H1 (cell line): ENCODE measurements around the gene SPARC. TPM values are rescaled to one million over a fixed set of nuclear protein-coding genes. Genes with fewer than 3 reads are reported as not detected.

Experiments used
- CTCF ChIA-PET: fragments of 300-600 bp; sonication (Branson Sonifier 250); formaldehyde crosslinking; loops from one replicate; lab custom pipeline; 2021; ENCODE audit not compliant: partially characterized antibody; lab: Charles Lee
- POLR2A ChIA-PET: fragments of 300-600 bp; sonication (Branson Sonifier 250); formaldehyde crosslinking; loops from one replicate; lab custom pipeline; 2021; ENCODE audit warnings: inconsistent platforms; ENCODE audit not compliant: partially characterized antibody; lab: Charles Lee
- DNase-seq, 2 experiments: peaks; one replicate each; pipeline versions ENCODE4 v3.0.0 to v3.0.0-alpha.2; 2010 to 2022; ENCODE audit warnings: low spot score in 2 of 2, low read depth in 1 of 2, mixed read lengths in 1 of 2
- FAIRE-seq: peaks from 2 replicates; lab custom pipeline; 2011; peaks lifted over from hg19 to GRCh38; lab: Jason Lieb, UNC
- H2AFZ ChIP-seq: 2 replicates; pipeline ENCODE4 v1.8.1; 2012; ENCODE audit warnings: low read length, inconsistent platforms
- H2AK5ac ChIP-seq: 2 replicates; pipeline ENCODE4 v1.6.1; 2013; ENCODE audit warnings: low read depth, low read length
- H2BK120ac ChIP-seq: replicated peaks from 2 replicates; pipeline ENCODE3; 2013; ENCODE audit warnings: low read depth, low read length, inconsistent platforms
- H2BK12ac ChIP-seq: 2 replicates; pipeline ENCODE4 v1.6.1; 2013; ENCODE audit warnings: low read depth, low read length
- H2BK15ac ChIP-seq: 2 replicates; pipeline ENCODE4 v1.6.1; 2013; ENCODE audit warnings: low read length
- H2BK20ac ChIP-seq: 2 replicates; pipeline ENCODE4 v1.6.1; 2013; ENCODE audit warnings: low read length
- H2BK5ac ChIP-seq: 2 replicates; pipeline ENCODE4 v1.6.1; 2013; ENCODE audit warnings: low read depth, low read length
- H3K14ac ChIP-seq: 2 replicates; pipeline ENCODE4 v1.6.1; 2013; ENCODE audit warnings: inconsistent platforms; ENCODE audit not compliant: insufficient read length
- H3K18ac ChIP-seq: 2 replicates; pipeline ENCODE4 v1.6.1; 2013; ENCODE audit warnings: low read length; ENCODE audit errors: extremely low read depth
- H3K23ac ChIP-seq: 2 replicates; pipeline ENCODE4 v1.6.1; 2013; ENCODE audit warnings: inconsistent platforms; ENCODE audit not compliant: insufficient read length
- H3K23me2 ChIP-seq: 2 replicates; pipeline ENCODE4 v1.6.1; 2013; ENCODE audit warnings: low read depth, low read length
- H3K27ac ChIP-seq: 2 replicates; pipeline ENCODE4 v1.6.1; 2011; ENCODE audit warnings: low read depth, low read length, inconsistent platforms
- H3K27me3 ChIP-seq, 4 experiments: replicated peaks in 1 of 4; 1 replicate in 1 of 4; 2 replicates in 3 of 4; pipeline versions ENCODE4 v1.6.1 to v1.8.1; 2011 to 2013; ENCODE audit warnings: low read length in 3 of 4, mild to moderate bottlenecking in 3 of 4, inconsistent platforms in 2 of 4, mixed read lengths in 2 of 4, moderate library complexity in 1 of 4; ENCODE audit not compliant: control insufficient read depth in 3 of 4, insufficient read depth in 3 of 4; ENCODE audit errors: extremely low read depth in 1 of 4
- H3K36me3 ChIP-seq, 4 experiments: 2 replicates each; pipeline versions ENCODE4 v1.6.1 to v1.8.1; 2011 to 2013; ENCODE audit warnings: mild to moderate bottlenecking in 4 of 4, low read length in 3 of 4, moderate library complexity in 2 of 4, control low read depth in 1 of 4, inconsistent platforms in 1 of 4; ENCODE audit not compliant: insufficient read depth in 4 of 4, control insufficient read depth in 2 of 4
- H3K4ac ChIP-seq: replicated peaks from 2 replicates; pipeline ENCODE3; 2013; ENCODE audit warnings: low read length, low read depth, mixed read lengths, inconsistent platforms; ENCODE audit not compliant: insufficient read length
- H3K4me1 ChIP-seq, 4 experiments: replicated peaks in 1 of 4; 1 replicate in 1 of 4; 2 replicates in 3 of 4; pipeline versions ENCODE4 v1.6.1 to v1.8.1; 2011 to 2013; ENCODE audit warnings: low read length in 3 of 4, inconsistent platforms in 2 of 4, mixed read lengths in 1 of 4; ENCODE audit not compliant: insufficient read depth in 4 of 4, control insufficient read depth in 3 of 4
- H3K4me2 ChIP-seq, 2 experiments: 2 replicates each; pipeline versions ENCODE4 v1.6.1 to v1.8.1; 2011 to 2013; ENCODE audit warnings: low read depth in 2 of 2, low read length in 2 of 2, control low read depth in 1 of 2, inconsistent platforms in 1 of 2, mild to moderate bottlenecking in 1 of 2; ENCODE audit not compliant: insufficient read depth in 1 of 2
- H3K4me3 ChIP-seq, 4 experiments: fragments of 200-600, 300-600 bp in 1 of 4; sonication (generic), shearing (Covaris generic), sonication (Bioruptor Twin) in 1 of 4; 2 replicates each; pipeline versions ENCODE4 v1.5.1 to v1.8.1; 2011 to 2016; ENCODE audit warnings: low read length in 4 of 4, low read depth in 3 of 4, control low read depth in 2 of 4, inconsistent platforms in 2 of 4, mild to moderate bottlenecking in 2 of 4, mixed read lengths in 1 of 4, moderate library complexity in 1 of 4; ENCODE audit not compliant: insufficient read depth in 2 of 4; ENCODE audit errors: extremely low read depth in 1 of 4
- H3K56ac ChIP-seq: replicated peaks from 2 replicates; pipeline ENCODE3; 2013; ENCODE audit warnings: low read depth, mild to moderate bottlenecking, mixed read lengths, low read length, inconsistent platforms; ENCODE audit not compliant: insufficient read length
- H3K79me1 ChIP-seq: 2 replicates; pipeline ENCODE4 v1.6.1; 2013; ENCODE audit warnings: low read depth, low read length, control low read depth
- H3K79me2 ChIP-seq, 2 experiments: 2 replicates each; pipeline versions ENCODE4 v1.6.1 to v1.8.1; 2012 to 2013; ENCODE audit warnings: low read length in 2 of 2, mild to moderate bottlenecking in 2 of 2, inconsistent platforms in 1 of 2; ENCODE audit not compliant: insufficient read depth in 2 of 2, control insufficient read depth in 1 of 2
- H3K9ac ChIP-seq, 4 experiments: replicated peaks in 1 of 4; 1 replicate in 1 of 4; 2 replicates in 3 of 4; pipeline versions ENCODE4 v1.6.1 to v1.8.1; 2011 to 2013; ENCODE audit warnings: low read depth in 3 of 4, low read length in 3 of 4, control low read depth in 2 of 4, mild to moderate bottlenecking in 2 of 4, moderate library complexity in 2 of 4, inconsistent platforms in 1 of 4; ENCODE audit errors: extremely low read depth in 1 of 4
- H3K9me3 ChIP-seq, 2 experiments: 2 replicates each; pipeline versions ENCODE4 v1.6.1 to v1.8.1; 2012 to 2013; ENCODE audit warnings: mild to moderate bottlenecking in 2 of 2, moderate library complexity in 2 of 2, control low read depth in 1 of 2, inconsistent platforms in 1 of 2, low read depth in 1 of 2, low read length in 1 of 2, mixed read lengths in 1 of 2; ENCODE audit not compliant: insufficient read depth in 2 of 2
- H4K20me1 ChIP-seq, 2 experiments: replicated peaks in 1 of 2; 2 replicates each; pipeline versions ENCODE3 to v1.8.1; 2011 to 2013; ENCODE audit warnings: inconsistent platforms in 2 of 2, low read length in 2 of 2, mild to moderate bottlenecking in 1 of 2; ENCODE audit not compliant: insufficient read depth in 2 of 2, control insufficient read depth in 1 of 2
- H4K5ac ChIP-seq: 2 replicates; pipeline ENCODE4 v1.6.1; 2013; ENCODE audit warnings: low read length, low read depth, mixed read lengths, inconsistent platforms; ENCODE audit not compliant: insufficient read length
- H4K8ac ChIP-seq: 2 replicates; pipeline ENCODE4 v1.8.0; 2013; ENCODE audit warnings: mild to moderate bottlenecking, moderate library complexity, low read length, inconsistent platforms; ENCODE audit not compliant: insufficient read depth; ENCODE audit errors: extremely low read depth
- H4K91ac ChIP-seq: replicated peaks from 2 replicates; pipeline ENCODE3; 2013; ENCODE audit warnings: low read length, mixed read lengths, inconsistent platforms; ENCODE audit not compliant: insufficient read length
- EP300 ChIP-seq, 2 experiments: IDR thresholded peaks; 1 replicate in 1 of 2; 2 replicates in 1 of 2; pipeline ENCODE4 v1.6.1; 2011 to 2012; ENCODE audit warnings: low read depth in 2 of 2, low read length in 2 of 2, mild to moderate bottlenecking in 2 of 2, borderline replicate concordance in 1 of 2, inconsistent platforms in 1 of 2, moderate library complexity in 1 of 2
- FOSL1 ChIP-seq: IDR thresholded peaks from 2 replicates; pipeline ENCODE4 v1.6.1; 2011; ENCODE audit warnings: mild to moderate bottlenecking, low read depth, low read length, moderate library complexity; ENCODE audit not compliant: insufficient read depth
- HDAC2 ChIP-seq, 2 experiments: fragments of 300-600 bp in 1 of 2; sonication (generic) in 1 of 2; IDR thresholded peaks; 2 replicates each; pipeline ENCODE4 v1.6.1; 2011 to 2012; ENCODE audit warnings: low read depth in 2 of 2, low read length in 2 of 2, mild to moderate bottlenecking in 2 of 2, moderate library complexity in 2 of 2, borderline replicate concordance in 1 of 2, inconsistent platforms in 1 of 2
- JUND ChIP-seq: IDR thresholded peaks from 2 replicates; pipeline ENCODE4 v1.6.1; 2011; ENCODE audit warnings: mild to moderate bottlenecking, improper control_type of control experiment, low read length
- NANOG ChIP-seq: IDR thresholded peaks from 2 replicates; pipeline ENCODE4 v1.6.1; 2011; ENCODE audit warnings: low read length, low read depth, mild to moderate bottlenecking, inconsistent platforms; ENCODE audit not compliant: insufficient read depth, poor library complexity, severe bottlenecking
- SP4 ChIP-seq: IDR thresholded peaks from 2 replicates; pipeline ENCODE4 v1.6.1; 2012; ENCODE audit warnings: low read length, inconsistent platforms
- ZNF274 ChIP-seq: IDR thresholded peaks from 2 replicates; pipeline ENCODE4 v1.7.0; 2012; ENCODE audit warnings: low read length, borderline replicate concordance; ENCODE audit errors: extremely low read depth
- WGBS, 2 experiments: shearing (Covaris generic) in 1 of 2; methylation state at CpG; one replicate each; pipeline versions ENCODE4 v1.1.6 to v1.1.7; 2013 to 2015; ENCODE audit warnings: low lambda C conversion rate in 2 of 2, mixed read lengths in 2 of 2, inconsistent platforms in 1 of 2, low coverage in 1 of 2, missing lambda C conversion rate in 1 of 2; ENCODE audit not compliant: insufficient replicate concordance in 2 of 2, insufficient coverage in 1 of 2, insufficient read length in 1 of 2; ENCODE audit errors: extremely low coverage in 1 of 2, missing lambda C conversion rate in 1 of 2; 5-methylcytosine and 5-hydroxymethylcytosine counted together
- polyA plus RNA-seq, 7 experiments: library from polyadenylated mRNA; depleted of rRNA in 3 of 7; stranded (reverse) in 5 of 7; unstranded in 2 of 7; fragments of >200 nt in 5 of 7; fragments of 200-250 nt in 2 of 7; gene quantifications; 1 replicate in 5 of 7; 2 replicates in 1 of 7; 4 replicates in 1 of 7; pipeline versions ENCODE4 v1.2.1 to v1.2.3, GENCODE V29; 2011 to 2013; ENCODE audit warnings: missing spikeins in 2 of 7, mixed read lengths in 2 of 7
- total RNA-seq: library from RNA; stranded (reverse); fragmentation: NEBNext Ultra II Directional; extraction: Animal tissue kit (Norgen Biotek cat#: 25700); gene quantifications from 2 replicates; pipeline ENCODE4 v1.2.1, GENCODE V29; 2021

Gene SPARC
- total and polyA plus RNA-seq, 2 of the 8 experiments (the other 6 are each of a cell fraction or from before 2014, with no cell fraction given), result 375 to 438 TPM

- ChIA-PET CTCF (interaction anchor here (0.9 to 2.1 kb wide), 6 partner anchors 13 to 470 kb away, joined by 3 to 8 read pairs (median 4); no protein-coding TSS in a partner anchor), POLR2A (no interaction called here)
- Histone ChIP-seq H3K79me1 (no peaks in the 10 kb centered on the region), H3K56ac (no peak overlapping the region), H4K20me1 (peaks cover 0 to 3% of the 10 kb centered on the region in 2 experiments), H3K14ac (no peak overlapping the region), H2BK120ac (no peak overlapping the region), H4K8ac (no peak overlapping the region), H2BK15ac (no peak overlapping the region), H3K4ac (no peak overlapping the region), H4K5ac (no peak overlapping the region), H3K36me3 (no peaks in the 10 kb centered on the region), H3K4me3 (no peak overlapping the region), H3K18ac (no peak overlapping the region), H3K27me3 (no peaks in the 10 kb centered on the region), H3K9ac (no peak overlapping the region), H3K27ac (no peak overlapping the region), H2BK5ac (no peak overlapping the region), H3K79me2 (no peaks in the 10 kb centered on the region), H2BK12ac (no peak overlapping the region), H4K91ac (no peak overlapping the region), H3K4me2 (no peak overlapping the region), H3K23ac (no peak overlapping the region), H2AFZ (no peak overlapping the region), H3K23me2 (peaks cover 5% of the 10 kb centered on the region; the same call in 1 of the 2 replicates), H2AK5ac (no peak overlapping the region), H3K9me3 (no peaks in the 10 kb centered on the region), H2BK20ac (no peak overlapping the region), H3K4me1 (peaks cover under 1 to 8% (median 4%) of the 10 kb centered on the region in 4 experiments; a peak in 6 of 7 replicates)
- FAIRE-seq (no peak), DNase-seq (no peak)
- WGBS, 2 experiments, result 97% methylated on average over 7 of the region's 7 CpGs; no CpG with 5 or more reads in 1 of the 2 experiments
- TF ChIP-seq SP4, result no peak
- no peak for TF ChIP-seq NANOG
- no peak for TF ChIP-seq EP300 (IDR thresholded peaks at IDR 0.05; ENCODE audit: borderline replicate concordance in 1 of 2, low read depth in 2 of 2, low read length in 2 of 2)
- TF ChIP-seq FOSL1, result no peak
- TF ChIP-seq HDAC2 (IDR thresholded peaks at IDR 0.05; ENCODE audit: borderline replicate concordance in 1 of 2, low read depth in 2 of 2, low read length in 2 of 2), result no peak
- TF ChIP-seq JUND, result no peak
- TF ChIP-seq ZNF274, result no peak
Observed at GRCh38 chr5:151614565-151614964, 72.2 kb downstream of the SPARC start.
